ENCODE measurements around the gene BRINP3.

The BRINP3 gene

GRCh38 chr1:190312763-190313162 is 164.9 kb downstream of the BRINP3 start:
- no peak overlapping the region for H3K4me3 ChIP-seq (ENCODE audit: low read length)
- no peak for DNase-seq (ENCODE audit: low read depth)
- TF ChIP-seq, protein P1, sequence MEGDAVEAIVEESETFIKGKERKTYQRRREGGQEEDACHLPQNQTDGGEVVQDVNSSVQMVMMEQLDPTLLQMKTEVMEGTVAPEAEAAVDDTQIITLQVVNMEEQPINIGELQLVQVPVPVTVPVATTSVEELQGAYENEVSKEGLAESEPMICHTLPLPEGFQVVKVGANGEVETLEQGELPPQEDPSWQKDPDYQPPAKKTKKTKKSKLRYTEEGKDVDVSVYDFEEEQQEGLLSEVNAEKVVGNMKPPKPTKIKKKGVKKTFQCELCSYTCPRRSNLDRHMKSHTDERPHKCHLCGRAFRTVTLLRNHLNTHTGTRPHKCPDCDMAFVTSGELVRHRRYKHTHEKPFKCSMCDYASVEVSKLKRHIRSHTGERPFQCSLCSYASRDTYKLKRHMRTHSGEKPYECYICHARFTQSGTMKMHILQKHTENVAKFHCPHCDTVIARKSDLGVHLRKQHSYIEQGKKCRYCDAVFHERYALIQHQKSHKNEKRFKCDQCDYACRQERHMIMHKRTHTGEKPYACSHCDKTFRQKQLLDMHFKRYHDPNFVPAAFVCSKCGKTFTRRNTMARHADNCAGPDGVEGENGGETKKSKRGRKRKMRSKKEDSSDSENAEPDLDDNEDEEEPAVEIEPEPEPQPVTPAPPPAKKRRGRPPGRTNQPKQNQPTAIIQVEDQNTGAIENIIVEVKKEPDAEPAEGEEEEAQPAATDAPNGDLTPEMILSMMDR (conservative IDR thresholded peaks at IDR 0.05; ENCODE audit: low read length) = no peak

- no peak for DNase-seq (ENCODE audit: low read depth)
- no peak overlapping the region for H3K4me3 ChIP-seq (ENCODE audit: low read length)
- TF ChIP-seq, protein P1 (conservative IDR thresholded peaks at IDR 0.05; ENCODE audit: low read length) = no peak
Measured at GRCh38 chr1:190303501-190303900, 174.2 kb downstream of the BRINP3 start.

DNA sequence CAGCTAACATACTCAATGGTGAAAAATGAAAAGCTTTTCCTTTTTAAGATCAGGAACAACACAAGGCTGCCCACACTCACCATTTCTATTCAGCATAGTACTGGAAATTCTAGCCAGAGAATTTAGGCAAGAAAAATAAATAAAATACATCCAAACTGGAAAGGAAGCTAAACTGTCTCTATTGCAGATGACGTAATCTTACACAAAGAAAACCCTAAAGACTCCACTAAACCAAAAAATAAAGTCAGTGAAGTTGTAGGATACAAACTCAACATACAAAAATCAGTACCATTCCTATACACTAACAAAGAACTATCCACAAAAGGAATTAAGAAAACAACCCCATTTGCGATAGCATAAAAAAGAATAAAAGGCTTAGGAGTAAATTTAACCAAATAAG is 181.2 kb downstream of the BRINP3 start:
- no peak for DNase-seq (ENCODE audit: low read depth)
- TF ChIP-seq, protein P1 (conservative IDR thresholded peaks at IDR 0.05; ENCODE audit: low read length) = no peak
- H3K4me3 ChIP-seq (ENCODE audit: low read length) = no peak overlapping the region

DNA sequence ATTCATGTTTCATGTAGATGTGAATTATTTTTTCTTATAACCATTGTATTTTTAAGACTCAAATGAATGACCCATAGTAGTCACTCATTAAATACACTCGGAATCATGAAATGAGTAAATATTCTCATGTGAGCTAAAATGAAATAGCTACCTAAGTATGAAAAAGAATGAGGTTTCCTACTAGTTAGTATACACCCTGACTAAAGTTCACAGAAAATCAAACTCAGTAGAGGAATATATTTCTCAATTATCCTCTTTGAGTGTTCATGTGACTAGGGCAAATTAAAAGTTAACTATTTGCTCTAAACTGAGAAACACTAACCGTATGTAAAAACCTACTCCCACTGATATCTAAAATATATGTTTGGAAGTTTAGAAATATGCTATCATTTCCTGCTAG is 187.8 kb downstream of the BRINP3 start:
- TF ChIP-seq, protein P1 (conservative IDR thresholded peaks at IDR 0.05; ENCODE audit: low read length) = no peak
- DNase-seq (ENCODE audit: low read depth) = no peak
- H3K4me3 ChIP-seq (ENCODE audit: low read length) = no peak overlapping the region

- TF ChIP-seq, protein P1 (conservative IDR thresholded peaks at IDR 0.05; ENCODE audit: low read length) = no peak
- no peak overlapping the region for H3K4me3 ChIP-seq (ENCODE audit: low read length)
- no peak for DNase-seq (ENCODE audit: low read depth)
Measured at GRCh38 chr1:190286111-190286510, 191.6 kb downstream of the BRINP3 start.

DNA sequence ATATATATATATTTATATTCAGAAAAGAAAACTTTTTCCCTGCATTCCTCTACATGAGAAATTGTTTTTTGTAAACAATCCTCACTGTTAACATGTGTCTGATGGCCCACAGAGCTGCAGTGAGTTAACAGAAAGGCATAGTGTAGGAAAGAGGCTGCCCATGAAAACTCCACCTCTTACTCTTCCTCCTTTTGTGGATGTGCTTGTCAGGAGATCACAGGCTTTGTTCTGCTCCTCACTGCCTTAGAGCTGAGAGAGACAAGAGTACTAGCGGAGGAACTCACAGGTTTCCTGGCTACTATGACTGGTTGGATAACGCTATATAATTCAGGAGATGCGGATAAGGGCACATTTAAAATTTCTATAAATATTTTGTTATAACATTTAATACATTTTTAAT is 200.6 kb downstream of the BRINP3 start:
- TF ChIP-seq, protein P1 (conservative IDR thresholded peaks at IDR 0.05; ENCODE audit: low read length) = no peak
- H3K4me3 ChIP-seq (ENCODE audit: low read length) = no peak overlapping the region
- no peak for DNase-seq (ENCODE audit: low read depth)

DNA sequence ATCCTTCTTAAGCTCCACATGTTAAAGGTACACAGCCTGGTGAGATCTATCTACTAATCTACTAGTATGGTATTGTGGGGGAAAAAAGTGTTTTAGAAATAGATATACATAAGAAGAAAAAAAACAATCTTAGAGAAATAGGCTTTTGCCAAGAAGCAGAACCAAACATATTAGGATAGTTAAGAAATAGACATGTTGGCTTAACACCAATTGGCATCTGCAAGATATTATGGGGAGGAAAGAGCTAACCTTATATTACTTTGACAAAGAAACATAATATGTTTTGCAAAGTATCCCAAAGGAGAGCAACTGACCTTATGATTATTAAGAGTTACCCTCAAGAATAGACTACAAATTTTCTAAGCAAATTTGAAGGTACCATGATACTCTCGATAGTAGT is 202.9 kb downstream of the BRINP3 start:
- no peak for DNase-seq (ENCODE audit: low read depth)
- no peak overlapping the region for H3K4me3 ChIP-seq (ENCODE audit: low read length)
- TF ChIP-seq, protein P1 (conservative IDR thresholded peaks at IDR 0.05; ENCODE audit: low read length) = no peak
